Activated CD8-positive, alpha-beta memory T cell treated with anti-CD3 and anti-CD28 coated beads, Interleukin-2, amount 50 U/mL, for 24 hours (primary cell): ENCODE results near the gene MTFP1.
"Not testable (repeated sequence)": the region's sequence is repeated elsewhere in the genome, so short reads cannot be mapped to it uniquely, and the experiment has no call there.

Source experiments
- DNase-seq: peaks from one replicate; pipeline ENCODE4 v3.0.0-alpha.2; 2020; ENCODE audit errors: extremely low read depth

The MTFP1 gene

DNA sequence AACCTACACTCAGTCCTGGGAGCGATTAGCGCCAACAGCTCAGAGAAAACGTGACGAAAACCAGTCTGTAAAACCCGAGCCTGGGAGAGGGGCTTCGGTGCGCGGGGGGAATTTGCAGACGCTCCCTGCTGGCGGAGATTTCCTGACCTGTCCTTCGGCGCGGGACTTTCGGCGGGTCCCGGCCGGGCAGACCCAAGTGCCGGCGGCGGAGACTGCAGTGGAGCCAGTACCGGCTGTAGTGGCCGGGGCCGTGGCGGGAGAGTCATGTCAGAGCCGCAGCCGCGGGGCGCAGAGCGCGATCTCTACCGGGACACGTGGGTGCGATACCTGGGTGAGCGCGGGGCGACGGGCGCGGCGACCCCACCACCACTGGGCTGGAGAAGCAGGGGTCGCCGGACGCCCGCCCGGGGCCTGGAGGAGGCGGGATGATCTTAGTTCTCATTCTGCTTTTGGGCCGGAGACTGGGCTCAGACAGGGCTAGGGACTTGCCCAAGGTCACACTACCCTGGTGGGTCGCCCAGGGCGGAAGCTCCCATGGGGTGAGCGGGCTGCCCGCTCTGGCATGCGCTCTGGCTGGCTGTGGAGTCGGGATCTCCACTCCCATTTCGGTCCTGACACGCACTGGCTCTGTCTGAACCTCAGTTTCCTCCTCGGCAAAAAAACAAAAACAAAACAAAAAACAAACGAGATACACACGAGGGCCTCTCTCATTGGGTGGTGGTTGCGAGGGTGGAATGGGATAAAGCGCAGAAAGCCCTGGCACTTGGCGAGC, at the start of gene MTFP1:
Gene MTFP1 (plus strand): TSS at position 153 of the 772 bp plus-strand sequence. CDS start 112 bp downstream, at position 265.
- DNase-seq, result peak; percentile 15

DNA sequence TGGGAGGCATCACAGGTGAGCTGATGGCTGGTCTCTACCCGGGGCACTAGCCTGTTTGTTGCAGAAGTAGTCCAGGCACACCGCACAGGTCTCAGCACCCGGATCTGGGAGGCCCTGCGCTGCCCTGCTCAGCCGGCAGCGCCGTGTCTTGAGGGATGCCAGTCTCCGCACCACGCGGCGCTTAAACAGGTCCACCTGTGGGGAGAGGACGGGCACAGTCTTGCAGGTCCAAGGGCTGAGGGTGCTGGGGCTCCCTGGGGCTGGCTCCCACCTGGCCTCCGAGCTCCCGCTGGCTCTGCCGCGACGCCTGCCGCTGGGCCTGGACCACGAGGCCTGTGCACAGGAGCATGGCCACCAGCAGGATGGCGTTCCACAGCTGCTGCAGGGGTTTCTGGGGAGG, 45.6 kb upstream of the MTFP1 start:
- DNase-seq, result no peak

DNA sequence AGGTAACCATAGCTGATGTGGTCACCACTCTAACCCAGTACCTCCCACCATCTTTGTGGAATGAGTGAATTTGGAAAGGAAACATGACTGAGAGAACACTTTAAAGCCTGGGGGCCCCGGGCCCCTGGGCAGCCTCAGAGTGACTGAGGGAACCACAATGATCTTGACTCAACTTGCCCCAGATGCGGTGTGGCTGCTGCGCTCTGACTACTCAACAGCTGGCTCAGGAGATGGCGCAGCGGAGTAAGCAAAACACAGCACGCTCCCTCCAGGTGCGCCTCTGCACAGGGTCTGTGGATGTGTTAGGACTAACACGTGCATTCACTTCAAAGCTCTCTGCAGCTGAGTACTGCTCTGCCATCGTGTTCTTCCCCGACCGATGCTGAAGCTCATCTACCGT, 44.3 kb upstream of the MTFP1 start:
- DNase-seq, result no peak

DNA sequence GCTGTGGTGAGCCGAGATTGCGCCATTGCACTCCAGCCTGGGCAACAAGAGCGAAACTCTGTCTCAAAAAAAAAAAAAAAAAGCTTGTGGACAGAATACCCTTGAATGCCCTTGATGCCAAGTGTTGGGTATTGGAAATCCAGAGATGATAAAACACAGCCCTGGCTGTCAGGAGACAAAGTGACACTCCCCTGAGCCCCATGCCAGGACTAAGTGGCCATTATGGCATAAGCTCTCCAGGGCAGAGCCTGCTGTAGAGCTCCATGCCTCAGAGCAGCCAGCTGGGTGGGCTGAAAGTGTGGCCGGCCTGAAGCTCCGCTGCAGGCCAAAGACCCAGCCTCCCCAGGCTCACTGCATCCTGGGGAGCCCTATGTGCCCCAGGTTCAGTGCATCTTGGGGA, 43.2 kb upstream of the MTFP1 start:
- no peak for DNase-seq

- no peak for DNase-seq
Observed at GRCh38 chr22:30383061-30383460, 42.5 kb upstream of the MTFP1 start.

DNA sequence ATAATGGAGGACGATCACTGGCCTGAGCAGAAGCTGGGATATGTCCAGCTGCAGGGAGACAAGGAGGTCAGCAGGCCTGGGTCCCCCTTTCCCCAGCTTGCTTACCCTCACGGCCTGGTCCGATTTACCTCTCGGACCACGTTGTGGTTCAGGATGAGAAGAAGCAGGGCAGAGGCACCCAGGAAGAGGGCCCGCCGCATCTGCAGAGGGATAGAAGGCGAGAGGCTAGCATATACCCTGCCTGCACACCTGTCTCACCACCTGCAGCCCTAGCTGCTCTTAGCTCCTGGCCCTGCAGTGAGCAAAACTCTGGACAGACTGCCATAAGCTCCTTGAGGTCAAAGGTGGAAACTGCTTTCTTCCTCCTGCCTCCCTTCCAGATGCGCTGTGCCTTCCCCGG, 39.6 kb upstream of the MTFP1 start:
- no peak for DNase-seq

- no peak for DNase-seq
Observed at GRCh38 chr22:30386608-30386959, 39.0 kb upstream of the MTFP1 start.

GRCh38 chr22:30386960-30387827, 38.4 kb upstream of the MTFP1 start, which contains the start of gene RNF215:
RNF215 (minus strand) TSS chr22:30387411; CDS start chr22:30387313, 98 bp downstream.
- peak; percentile 9 for DNase-seq

GRCh38 chr22:30390974-30391691, 34.4 kb upstream of the MTFP1 start:
- DNase-seq, result peak; percentile 42

DNA sequence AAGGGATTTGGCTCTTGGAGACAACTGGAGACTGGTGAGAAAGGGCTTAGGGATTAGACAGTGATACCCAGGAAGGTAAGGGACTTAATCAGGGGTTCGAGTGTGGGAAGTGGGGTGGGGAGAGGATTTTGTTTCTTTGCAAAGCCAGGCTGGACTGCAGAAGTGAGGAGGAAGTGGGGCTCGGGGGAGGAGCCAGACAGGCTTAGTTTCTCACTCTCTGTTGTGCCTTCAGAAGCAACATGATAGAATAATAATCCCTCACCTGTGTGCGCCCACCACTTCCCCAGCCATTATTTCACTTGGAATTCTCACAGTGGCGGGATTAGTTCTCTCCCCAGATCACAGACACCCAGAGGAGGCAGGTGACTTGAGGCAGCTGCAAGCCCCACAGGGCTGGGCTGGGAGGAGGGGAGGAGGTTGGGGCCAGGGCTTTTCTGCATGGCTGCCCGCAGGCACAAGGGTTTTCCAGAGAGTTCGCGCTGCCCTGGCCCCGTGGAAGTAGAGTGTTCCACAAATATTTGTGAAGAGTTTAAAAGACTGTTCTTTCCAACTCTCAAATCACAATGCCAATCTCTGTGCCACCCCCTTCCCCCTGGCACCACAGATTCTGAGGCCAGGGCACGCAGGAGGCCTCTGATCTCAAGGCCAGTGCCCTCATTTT, 32.8 kb upstream of the MTFP1 start:
- no peak for DNase-seq

- DNase-seq, result no peak
Observed at GRCh38 chr22:30393322-30393680, 32.3 kb upstream of the MTFP1 start.

GRCh38 chr22:30393885-30394284, 31.7 kb upstream of the MTFP1 start:
- DNase-seq, result no peak

DNA sequence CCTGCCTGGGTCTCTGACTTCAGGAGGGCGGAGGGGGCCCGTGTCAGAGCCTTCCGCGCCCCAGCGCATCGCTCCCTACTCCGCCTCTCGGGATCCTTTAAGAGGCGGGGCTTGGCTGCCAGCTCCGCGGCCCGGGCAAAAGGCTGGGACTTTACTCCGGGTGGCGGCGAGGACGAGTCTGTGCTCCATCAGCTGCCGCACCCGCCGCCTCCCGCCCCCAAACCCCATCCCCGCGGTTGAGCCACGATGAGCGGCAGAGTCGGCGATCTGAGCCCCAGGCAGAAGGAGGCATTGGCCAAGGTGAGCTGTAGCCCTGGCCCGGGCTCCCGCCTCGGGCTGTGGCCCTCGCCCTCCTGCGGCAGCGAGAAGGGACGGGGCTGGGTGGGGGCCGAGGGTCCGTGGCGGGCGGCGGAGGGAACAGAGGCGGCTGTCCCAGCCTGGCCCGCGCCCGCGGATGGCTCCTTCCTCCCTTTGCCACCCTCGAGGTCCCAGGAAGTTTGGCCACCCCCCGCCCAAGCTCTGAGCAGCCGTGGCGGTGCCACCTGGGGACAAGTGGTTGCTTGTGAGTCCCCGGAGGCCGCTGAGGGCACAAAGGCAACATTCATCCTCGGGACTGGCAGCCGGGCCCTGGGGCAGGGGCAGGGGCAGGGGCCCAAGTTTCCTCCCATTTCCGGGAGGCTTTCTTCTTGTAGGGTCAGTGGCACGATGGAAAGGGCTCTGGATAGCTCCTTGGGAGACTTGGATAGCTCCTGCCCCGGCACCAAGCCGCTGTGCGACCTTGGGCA, 28.5 kb upstream of the MTFP1 start, which contains the start of gene SEC14L2:
Gene SEC14L2 (plus strand): TSS at position 148 of the 785 bp plus-strand sequence. CDS start 99 bp downstream, at position 247.
- DNase-seq, result peak; percentile 19

DNA sequence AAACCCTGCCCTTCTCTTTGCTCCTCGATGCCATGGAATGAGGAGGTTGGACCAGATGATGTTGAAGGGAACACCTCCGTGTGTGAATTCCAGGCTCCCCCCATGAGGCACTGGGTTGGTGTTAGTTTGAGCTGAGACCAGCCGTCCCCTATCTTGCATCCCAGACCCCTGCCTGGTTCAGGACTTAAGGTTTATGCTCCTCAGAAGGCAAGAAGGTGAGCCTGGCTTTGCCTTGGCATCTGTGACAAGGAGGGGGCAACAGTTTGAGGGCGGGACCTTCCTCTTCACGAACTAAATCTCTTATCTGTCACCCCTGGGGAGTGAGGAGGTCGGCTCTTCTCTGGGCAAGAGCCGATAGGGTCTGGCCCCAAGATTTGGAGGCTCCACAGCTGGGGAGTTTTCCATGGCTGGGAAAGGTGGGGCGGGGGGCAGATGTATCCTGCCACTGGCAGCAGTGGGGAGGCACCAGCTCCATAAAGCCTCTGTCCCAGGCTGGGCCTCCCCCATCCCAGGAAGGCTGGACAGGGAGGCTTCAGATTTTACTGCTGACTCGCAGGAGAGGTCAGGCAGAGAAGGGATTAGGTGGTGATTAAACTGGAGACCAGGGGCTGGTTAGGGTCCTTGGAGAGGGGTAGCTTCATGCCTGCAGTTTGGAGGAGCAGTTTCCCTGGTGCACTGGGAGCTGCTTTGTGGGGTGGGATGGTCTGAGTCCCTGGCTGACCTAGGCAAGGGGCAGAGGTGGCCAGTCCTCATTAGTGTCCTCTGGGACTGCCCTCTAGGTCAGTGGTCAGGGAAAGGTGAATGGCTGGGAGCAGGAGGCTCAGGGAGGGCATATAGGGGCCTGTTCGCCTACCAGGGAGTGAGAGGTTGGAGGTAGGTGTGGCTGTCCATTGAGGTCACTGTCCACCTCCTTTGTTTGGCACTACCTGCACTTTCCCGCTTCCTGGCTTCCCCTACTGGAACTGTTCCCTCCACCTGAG, 27.6 kb upstream of the MTFP1 start:
- no peak for DNase-seq

GRCh38 chr22:30398685-30399680, 26.6 kb upstream of the MTFP1 start:
- DNase-seq, result no peak

DNA sequence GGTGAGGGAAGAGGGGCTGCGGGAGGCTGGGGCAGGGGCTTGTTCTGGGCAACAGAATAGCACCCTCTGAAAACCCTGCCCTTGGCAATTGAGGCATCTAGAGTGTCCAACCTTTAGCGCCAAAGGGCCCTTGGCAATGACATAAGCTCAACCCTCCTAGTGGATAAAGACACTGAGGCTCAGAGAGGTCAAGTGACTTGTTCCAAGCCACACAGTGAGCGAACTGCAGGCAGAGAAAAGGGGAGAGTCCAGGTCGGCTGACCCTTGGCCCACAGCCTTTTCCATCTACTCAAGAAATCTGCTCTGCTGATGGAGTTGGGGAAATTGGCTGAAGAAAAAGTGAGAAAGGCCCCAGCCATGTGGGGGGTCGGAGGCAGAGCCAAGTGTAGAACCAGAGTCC, 25.9 kb upstream of the MTFP1 start:
- no peak for DNase-seq

- no peak for DNase-seq
Observed at GRCh38 chr22:30400159-30400558, 25.4 kb upstream of the MTFP1 start.

- not testable (repeated sequence) for DNase-seq
Observed at GRCh38 chr22:30401024-30401423, 24.5 kb upstream of the MTFP1 start.
